Measurements from ENCODE around the gene NTNG1.

DNA sequence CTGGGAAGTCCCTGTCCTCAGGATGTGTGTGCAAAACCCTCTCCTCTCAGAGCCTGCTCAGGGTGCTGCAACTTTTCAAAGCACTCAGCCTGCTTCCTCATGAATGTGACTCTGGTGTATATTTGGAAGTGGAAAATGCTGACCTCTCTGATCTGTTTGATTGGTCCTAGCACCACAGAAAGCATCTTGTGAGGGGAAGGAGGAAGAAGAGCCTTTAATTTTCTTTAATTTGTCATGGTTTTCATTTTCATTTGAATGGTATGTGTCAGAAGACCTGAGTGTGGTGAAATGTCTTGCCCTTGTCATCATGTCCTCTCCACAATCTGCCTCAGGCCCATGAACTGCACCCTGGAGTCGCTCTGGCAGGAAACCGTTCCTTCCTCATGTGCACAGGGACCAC is 383.5 kb downstream of the NTNG1 start:
- TF ChIP-seq, protein P1, sequence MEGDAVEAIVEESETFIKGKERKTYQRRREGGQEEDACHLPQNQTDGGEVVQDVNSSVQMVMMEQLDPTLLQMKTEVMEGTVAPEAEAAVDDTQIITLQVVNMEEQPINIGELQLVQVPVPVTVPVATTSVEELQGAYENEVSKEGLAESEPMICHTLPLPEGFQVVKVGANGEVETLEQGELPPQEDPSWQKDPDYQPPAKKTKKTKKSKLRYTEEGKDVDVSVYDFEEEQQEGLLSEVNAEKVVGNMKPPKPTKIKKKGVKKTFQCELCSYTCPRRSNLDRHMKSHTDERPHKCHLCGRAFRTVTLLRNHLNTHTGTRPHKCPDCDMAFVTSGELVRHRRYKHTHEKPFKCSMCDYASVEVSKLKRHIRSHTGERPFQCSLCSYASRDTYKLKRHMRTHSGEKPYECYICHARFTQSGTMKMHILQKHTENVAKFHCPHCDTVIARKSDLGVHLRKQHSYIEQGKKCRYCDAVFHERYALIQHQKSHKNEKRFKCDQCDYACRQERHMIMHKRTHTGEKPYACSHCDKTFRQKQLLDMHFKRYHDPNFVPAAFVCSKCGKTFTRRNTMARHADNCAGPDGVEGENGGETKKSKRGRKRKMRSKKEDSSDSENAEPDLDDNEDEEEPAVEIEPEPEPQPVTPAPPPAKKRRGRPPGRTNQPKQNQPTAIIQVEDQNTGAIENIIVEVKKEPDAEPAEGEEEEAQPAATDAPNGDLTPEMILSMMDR (IDR thresholded peaks at IDR 0.05; ENCODE audit: borderline replicate concordance, extremely low read depth, low read length, poor library complexity, severe bottlenecking) = no peak
- no peak for TF ChIP-seq EZH2 (IDR thresholded peaks at IDR 0.05; ENCODE audit: borderline replicate concordance, low read depth, low read length, severe bottlenecking)

Data from DND-41 (cell line).